GM18505 (cell line): Measurements from ENCODE around the gene CD4.

Source experiments
- ATAC-seq: cut with Tn5 transposase; IDR thresholded peaks from one replicate; pipeline ENCODE4 v1.9.1; 2021; ENCODE audit not compliant: unreplicated experiment
- POLR2A ChIP-seq: IDR thresholded peaks from 4 replicates; pipeline ENCODE4 v1.6.1; 2011; ENCODE audit warnings: borderline replicate concordance; ENCODE audit not compliant: insufficient read depth, insufficient read length; ENCODE audit errors: extremely low read depth

CD4 gene

DNA sequence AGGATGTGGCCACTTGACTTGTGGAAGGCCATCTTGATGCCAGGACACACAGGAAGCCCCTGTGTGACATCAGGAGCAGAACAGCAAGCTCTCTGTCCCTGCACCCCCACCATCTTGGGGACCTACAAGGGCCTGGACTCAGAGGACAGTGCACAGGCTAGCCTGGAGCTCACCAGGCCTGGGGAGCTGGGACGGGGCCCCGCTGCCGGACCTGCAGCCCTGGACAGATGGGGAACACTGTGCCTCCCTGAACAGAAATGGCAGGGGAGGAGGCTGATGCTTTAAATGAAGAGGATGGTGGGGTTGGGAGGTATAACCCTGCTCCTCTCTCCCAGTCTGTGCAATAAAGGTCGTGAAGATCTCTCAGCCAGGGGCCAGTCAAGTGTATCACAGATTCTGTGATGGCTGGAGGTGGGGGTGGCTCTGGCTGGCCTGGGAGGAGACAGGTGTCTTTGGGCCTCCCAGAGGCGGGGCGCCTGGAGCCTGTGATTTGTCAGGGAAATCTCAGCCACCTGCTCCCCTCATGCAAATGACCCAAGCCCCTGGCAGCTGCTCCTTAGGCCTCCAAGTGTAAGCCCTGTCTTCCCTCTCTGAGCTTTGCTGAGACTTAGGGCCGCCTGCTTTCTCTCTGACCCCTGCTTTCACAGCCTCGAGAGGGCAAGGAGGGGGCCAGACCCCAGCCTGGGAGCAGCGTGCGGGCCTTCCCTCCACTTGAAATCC lies 50.3 kb downstream of the CD4 start:
- no peak for TF ChIP-seq POLR2A
- no peak for ATAC-seq

DNA sequence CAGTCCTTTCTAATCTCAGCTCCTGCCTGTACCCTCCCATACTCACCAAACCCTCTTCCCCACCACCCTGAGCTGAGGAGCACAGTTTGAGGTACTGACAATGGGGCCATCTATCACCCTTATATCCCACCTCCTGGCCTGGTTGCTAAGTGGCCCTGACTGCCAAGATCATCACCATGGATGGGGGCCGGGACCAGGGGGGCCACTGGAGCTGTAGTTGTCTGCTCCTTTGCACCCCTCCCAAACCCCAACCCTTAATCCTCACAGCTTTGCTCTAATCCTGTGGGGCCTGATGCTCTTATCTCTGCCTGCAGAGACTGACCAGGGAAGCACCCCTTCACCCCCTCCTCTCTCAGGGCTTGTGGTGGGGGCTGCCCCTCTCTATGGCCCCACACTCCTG lies 51.0 kb downstream of the CD4 start:
- no peak for ATAC-seq
- TF ChIP-seq POLR2A, result no peak

DNA sequence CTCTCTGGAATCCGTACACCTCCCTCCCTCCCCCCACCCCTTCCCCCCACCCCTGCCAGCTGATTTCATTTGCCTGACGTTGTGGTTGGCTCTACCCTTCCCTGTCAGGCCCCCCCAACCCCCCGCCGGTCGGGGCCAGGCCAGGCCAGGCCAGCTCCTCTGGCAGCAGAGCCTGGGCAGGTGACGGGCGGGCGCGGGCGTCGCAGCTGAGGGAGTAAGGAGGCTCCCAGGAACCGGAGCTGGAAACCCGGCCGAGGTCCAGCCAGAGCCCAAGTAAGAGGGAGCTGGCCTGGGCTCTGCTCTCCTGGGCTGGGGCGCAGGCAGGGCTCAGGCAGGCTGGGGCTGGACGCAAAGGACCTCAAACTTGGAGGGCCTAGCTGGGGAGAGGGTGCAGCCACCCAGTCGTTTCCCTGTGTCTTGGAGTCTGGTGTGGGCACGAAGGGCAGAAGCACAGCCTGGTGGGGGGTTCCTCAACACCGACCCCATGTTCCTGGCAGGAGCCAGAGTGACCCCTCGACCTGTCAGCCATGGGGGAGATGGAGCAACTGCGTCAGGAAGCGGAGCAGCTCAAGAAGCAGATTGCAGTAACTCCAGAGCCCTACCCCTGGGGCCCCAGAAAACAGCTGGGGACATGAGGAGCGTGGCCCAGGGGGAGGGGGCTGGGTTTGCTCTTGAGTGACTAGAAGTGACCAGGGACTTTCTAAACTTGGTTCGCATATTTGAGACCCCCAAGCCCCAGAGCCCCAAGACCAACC lies 51.6 kb downstream of the CD4 start, which contains the start of gene GNB3:
GNB3 (plus strand) TSS at position 165 of the 755 bp plus-strand sequence; CDS start at position 528, 363 bp downstream.
- no peak for ATAC-seq
- TF ChIP-seq POLR2A, result no peak

DNA sequence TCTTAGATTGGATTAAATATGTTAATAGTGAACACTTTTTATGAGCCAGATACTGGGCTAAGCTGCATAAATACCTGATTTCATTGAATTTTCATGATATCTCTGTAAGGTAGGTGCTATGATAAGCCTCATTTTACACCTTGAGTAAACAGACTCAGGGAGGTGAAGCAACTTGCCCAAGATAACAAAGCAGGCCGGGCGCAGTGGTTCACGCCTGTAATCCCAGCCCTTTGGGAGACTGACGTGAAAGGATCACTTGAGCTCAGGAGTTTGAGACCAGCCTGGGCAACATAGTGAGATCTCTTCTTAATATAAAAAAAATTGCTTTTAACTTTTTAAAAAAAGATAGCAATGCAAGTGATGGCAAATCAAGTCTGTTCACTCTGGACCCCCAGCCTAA lies 52.7 kb downstream of the CD4 start:
- TF ChIP-seq POLR2A, result no peak
- ATAC-seq, result no peak

DNA sequence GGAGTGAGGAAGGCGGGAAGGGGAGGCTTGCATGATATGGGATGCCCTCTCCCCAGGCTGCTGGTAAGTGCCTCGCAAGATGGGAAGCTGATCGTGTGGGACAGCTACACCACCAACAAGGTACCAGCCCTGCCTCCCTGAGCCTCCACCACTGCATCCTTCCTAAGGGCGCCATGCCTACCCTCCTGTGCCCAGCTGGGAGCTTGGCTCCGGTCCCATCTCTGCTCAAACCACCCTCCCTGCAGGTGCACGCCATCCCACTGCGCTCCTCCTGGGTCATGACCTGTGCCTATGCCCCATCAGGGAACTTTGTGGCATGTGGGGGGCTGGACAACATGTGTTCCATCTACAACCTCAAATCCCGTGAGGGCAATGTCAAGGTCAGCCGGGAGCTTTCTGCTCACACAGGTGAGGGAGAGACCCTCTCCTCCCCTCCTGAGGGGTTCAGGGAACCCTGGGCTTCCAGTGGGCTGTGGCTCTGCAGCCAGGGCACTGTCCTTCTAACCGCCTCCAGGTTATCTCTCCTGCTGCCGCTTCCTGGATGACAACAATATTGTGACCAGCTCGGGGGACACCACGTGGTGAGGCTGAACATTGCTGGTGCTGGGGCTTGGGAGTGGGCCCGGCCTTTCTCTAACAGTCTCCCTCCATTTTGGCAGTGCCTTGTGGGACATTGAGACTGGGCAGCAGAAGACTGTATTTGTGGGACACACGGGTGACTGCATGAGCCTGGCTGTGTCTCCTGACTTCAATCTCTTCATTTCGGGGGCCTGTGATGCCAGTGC lies 54.0 kb downstream of the CD4 start:
- ATAC-seq, result no peak
- peak; percentile 17 for TF ChIP-seq POLR2A

DNA sequence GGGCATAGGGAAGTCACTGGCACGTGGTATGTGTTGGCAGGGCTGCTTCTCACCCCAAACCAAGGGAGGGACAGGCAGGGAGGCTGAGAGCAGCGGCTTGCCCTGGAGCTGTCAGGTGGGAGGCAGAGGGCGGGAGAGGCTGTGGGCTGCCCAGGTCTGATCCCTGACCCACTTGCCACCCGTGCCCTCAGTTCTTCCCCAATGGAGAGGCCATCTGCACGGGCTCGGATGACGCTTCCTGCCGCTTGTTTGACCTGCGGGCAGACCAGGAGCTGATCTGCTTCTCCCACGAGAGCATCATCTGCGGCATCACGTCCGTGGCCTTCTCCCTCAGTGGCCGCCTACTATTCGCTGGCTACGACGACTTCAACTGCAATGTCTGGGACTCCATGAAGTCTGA lies 56.1 kb downstream of the CD4 start:
- TF ChIP-seq POLR2A, result no peak
- ATAC-seq, result no peak

DNA sequence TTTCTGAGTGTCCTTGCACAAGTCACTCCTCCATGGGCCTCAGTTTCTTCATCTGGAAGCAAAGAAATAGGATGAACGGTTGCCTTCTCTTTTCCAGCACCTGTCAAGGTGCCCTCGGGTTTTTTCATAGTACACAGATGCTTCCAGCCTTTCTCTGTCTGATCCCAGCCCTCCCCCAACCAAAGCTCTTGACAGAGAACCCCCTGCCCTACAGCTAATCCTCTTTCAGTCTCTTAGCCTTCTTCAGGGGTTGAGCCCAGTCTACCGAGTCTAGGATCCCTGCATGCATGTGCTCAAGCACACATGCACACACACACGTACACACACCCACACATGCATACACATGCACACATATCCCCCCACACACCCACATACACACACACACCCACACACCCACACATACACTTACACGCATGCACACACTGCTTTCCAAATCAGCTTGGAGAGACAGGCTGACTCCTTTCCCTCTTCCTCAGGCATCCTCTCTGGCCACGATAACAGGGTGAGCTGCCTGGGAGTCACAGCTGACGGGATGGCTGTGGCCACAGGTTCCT lies 57.1 kb downstream of the CD4 start:
- no peak for ATAC-seq
- TF ChIP-seq POLR2A, result no peak

DNA sequence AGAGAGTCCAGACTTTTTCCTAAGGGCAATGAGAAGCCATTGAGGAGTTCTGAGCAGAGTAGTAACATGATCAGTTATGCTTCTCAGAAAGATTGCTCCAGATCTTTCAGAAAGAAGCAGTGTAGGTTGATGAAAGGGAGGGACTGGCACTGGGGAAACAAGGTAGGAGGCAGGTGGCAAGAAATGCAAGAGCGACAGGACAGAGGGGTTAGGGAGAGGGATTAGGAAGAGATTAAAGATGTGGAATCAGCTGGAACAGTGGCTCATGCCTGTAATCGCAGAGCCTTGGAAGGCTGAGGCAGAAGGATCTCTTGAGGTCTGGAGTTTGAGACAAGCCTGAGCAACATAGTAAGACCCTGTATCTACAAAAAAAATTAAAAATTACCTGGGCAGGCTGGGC lies 58.3 kb downstream of the CD4 start:
- no peak for ATAC-seq
- TF ChIP-seq POLR2A, result no peak

DNA sequence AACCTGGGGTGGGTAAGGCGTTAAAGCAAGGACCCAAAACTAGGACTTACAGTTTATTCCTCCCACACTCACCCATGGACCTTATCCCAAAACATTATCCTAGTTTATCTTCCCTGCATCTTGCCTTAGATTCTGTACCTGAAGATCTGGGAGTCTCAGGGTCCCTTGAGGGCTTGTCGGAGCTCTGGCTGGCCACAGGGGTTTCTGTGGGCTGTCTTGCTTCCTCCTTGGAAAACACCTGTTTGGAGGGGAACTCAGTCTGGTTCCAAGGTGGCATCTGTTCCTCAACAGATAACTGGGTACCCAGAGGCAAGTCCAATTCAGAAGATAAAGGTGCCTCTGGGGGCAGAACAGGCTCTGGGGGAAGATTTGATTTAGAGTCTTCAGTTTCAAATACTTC lies 60.1 kb downstream of the CD4 start:
- no peak for TF ChIP-seq POLR2A
- no peak for ATAC-seq

DNA sequence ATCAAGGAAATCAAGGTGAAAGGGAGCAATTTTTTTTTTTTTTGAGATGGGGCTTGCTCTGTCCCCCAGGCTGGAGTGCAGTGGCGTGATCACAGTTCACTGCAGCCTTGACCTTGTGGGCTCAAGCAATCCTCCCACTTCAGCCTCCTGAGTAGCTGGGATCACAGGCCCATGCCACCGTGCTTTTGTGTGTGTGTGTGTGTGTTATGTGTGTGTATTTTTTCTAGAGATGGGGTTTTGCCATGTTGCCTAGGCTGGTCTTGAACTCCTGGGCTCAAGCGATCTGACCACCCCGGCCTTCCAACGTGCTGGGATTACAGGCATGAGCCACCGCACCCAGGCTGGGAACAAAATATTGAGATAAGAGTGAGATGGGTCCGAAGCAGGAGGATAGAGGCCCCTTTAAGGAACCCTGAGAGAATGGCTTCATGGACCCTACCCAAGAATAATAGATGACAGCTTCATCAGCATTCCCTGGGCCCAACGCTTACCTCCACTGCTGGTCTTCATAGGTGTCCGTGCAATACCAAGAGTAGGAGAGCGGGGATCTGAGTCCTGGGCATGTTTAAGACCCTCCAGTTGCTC lies 60.7 kb downstream of the CD4 start:
- no peak for TF ChIP-seq POLR2A
- ATAC-seq, result no peak

DNA sequence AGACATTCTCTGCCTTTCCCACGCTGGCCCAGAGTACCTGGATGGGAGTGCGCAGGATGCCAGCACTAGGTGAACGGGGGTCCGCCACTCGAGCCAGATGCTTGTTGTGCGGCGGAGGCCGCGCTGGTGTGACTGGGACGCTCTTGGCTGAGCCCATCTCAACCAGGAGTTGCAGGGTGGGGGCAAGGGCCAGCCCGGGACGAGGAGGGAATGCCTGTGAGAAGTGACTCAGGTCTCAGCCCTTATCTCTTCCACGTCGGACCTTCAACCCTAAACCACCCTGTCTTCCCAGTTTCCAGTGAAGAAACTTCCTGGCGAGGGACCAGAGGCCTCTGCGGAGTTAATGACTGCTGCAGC lies 61.4 kb downstream of the CD4 start:
- no peak for TF ChIP-seq POLR2A
- ATAC-seq, result no peak

DNA sequence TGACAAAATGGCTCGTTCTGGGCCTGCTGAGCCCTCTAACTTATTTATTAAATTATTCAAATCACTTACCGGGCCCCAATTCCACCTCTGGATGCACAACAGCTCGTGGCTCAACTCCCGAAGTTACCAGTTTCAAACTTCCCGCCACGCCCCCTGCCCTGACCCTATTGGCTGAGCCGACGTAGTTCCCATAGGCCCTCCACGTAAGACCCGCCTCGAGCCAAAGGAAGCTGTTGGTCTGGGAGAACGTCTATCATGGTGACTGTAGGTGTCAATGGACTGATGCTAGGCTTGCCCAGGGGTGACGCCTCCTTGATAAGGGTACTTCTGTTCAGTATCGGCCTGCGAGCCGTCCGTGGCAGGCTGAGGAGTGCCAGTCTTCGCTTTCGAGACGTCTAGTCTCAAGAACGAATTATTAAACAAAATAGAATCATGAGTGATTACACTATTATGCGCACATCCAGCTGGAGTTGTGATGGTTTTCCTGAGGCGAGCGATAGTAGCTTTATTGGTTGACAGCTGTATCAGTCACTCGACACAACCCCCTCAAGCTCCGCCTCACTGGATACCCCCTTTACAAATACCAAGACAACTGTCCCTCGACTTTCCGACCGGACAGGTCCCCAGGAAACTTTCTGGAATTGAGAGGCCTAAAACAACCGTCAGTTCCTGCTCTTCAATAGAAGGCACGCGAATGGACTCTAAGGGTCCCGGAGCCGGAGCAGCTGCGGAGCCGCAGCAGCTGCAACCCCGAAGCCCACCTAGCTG lies 62.0 kb downstream of the CD4 start, which contains the start of gene CDCA3:
CDCA3 (minus strand) TSS at position 134 of the 768 bp plus-strand sequence. CDS start 334 bp downstream, outside the sequence.
- peak; percentile 94 for TF ChIP-seq POLR2A
- ATAC-seq, result peak; percentile 48
